Neural cell (in vitro differentiated cells): ENCODE data around the gene PPP4R3B. TPM values are rescaled to one million over a fixed set of nuclear protein-coding genes. Genes with fewer than 3 reads are reported as not detected.

Experiments
- H2AFZ ChIP-seq: fragments of 200-600, 300-800 bp; sonication (generic), shearing (Covaris generic); 2 replicates; pipeline ENCODE4 v1.6.0; 2014; ENCODE audit warnings: low read depth, mild to moderate bottlenecking, antibody characterized with exemption, low read length, moderate library complexity
- H3F3A ChIP-seq: fragments of 200-600 bp; shearing (Covaris generic); 2 replicates; pipeline ENCODE4 v1.6.1; 2016; ENCODE audit warnings: mild to moderate bottlenecking, moderate library complexity, mixed read lengths, antibody characterized with exemption, low read length; ENCODE audit not compliant: insufficient read depth, poor library complexity, severe bottlenecking
- H3K27ac ChIP-seq: fragments of 200-600, 300-800 bp; sonication (generic), shearing (Covaris generic); 2 replicates; pipeline ENCODE4 v1.5.1; 2014; ENCODE audit warnings: mild to moderate bottlenecking, low read length, moderate library complexity
- H3K27me3 ChIP-seq: fragments of 300-800, 200-600 bp; sonication (generic), shearing (Covaris generic); 2 replicates; pipeline ENCODE4 v1.6.0; 2014; ENCODE audit warnings: mild to moderate bottlenecking, low read depth, low read length, moderate library complexity; ENCODE audit not compliant: insufficient read depth
- H3K36me3 ChIP-seq: fragments of 300-800, 200-600 bp; sonication (generic), shearing (Covaris generic); 2 replicates; pipeline ENCODE4 v1.5.1; 2014; ENCODE audit warnings: mild to moderate bottlenecking, antibody characterized with exemption, low read length, moderate library complexity; ENCODE audit not compliant: insufficient read depth
- H3K4me2 ChIP-seq: fragments of 300-800, 200-600 bp; sonication (generic), shearing (Covaris generic); 2 replicates; pipeline ENCODE4 v1.6.0; 2014; ENCODE audit warnings: mild to moderate bottlenecking, low read length
- H3K4me3 ChIP-seq: fragments of 300-800, 200-600 bp; sonication (generic), shearing (Covaris generic); 2 replicates; pipeline ENCODE4 v1.5.1; 2014; ENCODE audit warnings: mild to moderate bottlenecking, low read length, moderate library complexity
- H3K79me2 ChIP-seq: fragments of 200-600 bp; shearing (Covaris generic); replicated peaks from 2 replicates; pipeline ENCODE4 v1.6.0; 2014; ENCODE audit warnings: mild to moderate bottlenecking, low read length, moderate library complexity; ENCODE audit not compliant: insufficient read depth
- H3K9ac ChIP-seq: fragments of 300-800, 200-600 bp; sonication (generic), shearing (Covaris generic); 2 replicates; pipeline ENCODE4 v1.6.1; 2016; ENCODE audit warnings: mild to moderate bottlenecking, low read length, mixed read lengths
- H3K9me2 ChIP-seq: fragments of 200-600 bp; shearing (Covaris generic); 2 replicates; pipeline ENCODE4 v1.6.1; 2016; ENCODE audit warnings: mild to moderate bottlenecking, low read length, mixed read lengths; ENCODE audit not compliant: insufficient read depth
- H3K9me3 ChIP-seq: fragments of 200-600, 300-800 bp; sonication (generic), shearing (Covaris generic); 2 replicates; pipeline ENCODE4 v1.6.1; 2016; ENCODE audit warnings: mild to moderate bottlenecking, mixed run types, low read length, moderate library complexity, mixed read lengths
- H4K20me1 ChIP-seq: fragments of 200-600 bp; shearing (Covaris generic); 2 replicates; pipeline ENCODE4 v1.6.1; 2016; ENCODE audit warnings: mild to moderate bottlenecking, mixed run types; ENCODE audit not compliant: insufficient read depth
- CTCF ChIP-seq: fragments of 450-650 bp; IDR thresholded peaks from 2 replicates; pipeline ENCODE4 v1.5.1; 2014; ENCODE audit warnings: antibody characterized with exemption, mild to moderate bottlenecking, moderate library complexity; ENCODE audit not compliant: poor library complexity, severe bottlenecking
- EP300 ChIP-seq: fragments of 450-650 bp; conservative IDR thresholded peaks from 2 replicates; pipeline ENCODE4 v1.6.1; 2014; ENCODE audit warnings: antibody characterized with exemption, mild to moderate bottlenecking, moderate library complexity; ENCODE audit not compliant: poor library complexity, severe bottlenecking
- EZH2 ChIP-seq: fragments of 200-600, 300-800 bp; shearing (Covaris generic), sonication (generic); IDR thresholded peaks from 2 replicates; pipeline ENCODE4 v1.6.1; 2014; ENCODE audit warnings: antibody characterized with exemption, low read length, borderline replicate concordance, mild to moderate bottlenecking; ENCODE audit not compliant: insufficient read depth, poor library complexity, severe bottlenecking
- MXI1 ChIP-seq: fragments of 450-650 bp; conservative IDR thresholded peaks from 2 replicates; pipeline ENCODE4 v1.6.1; 2014; ENCODE audit warnings: antibody characterized with exemption, mild to moderate bottlenecking; ENCODE audit not compliant: poor library complexity, severe bottlenecking
- POLR2AphosphoS5 ChIP-seq: IDR thresholded peaks from 2 replicates; pipeline ENCODE4 v1.6.1; 2012
- RAD21 ChIP-seq: fragments of 450-650 bp; conservative IDR thresholded peaks from 2 replicates; pipeline ENCODE4 v1.6.1; 2014; ENCODE audit warnings: antibody characterized with exemption, mild to moderate bottlenecking, moderate library complexity
- REST ChIP-seq: IDR thresholded peaks from 2 replicates; pipeline ENCODE4 v1.6.1; 2012; ENCODE audit warnings: borderline replicate concordance
- SMC3 ChIP-seq: fragments of 450-650 bp; conservative IDR thresholded peaks from 2 replicates; pipeline ENCODE4 v1.6.1; 2014; ENCODE audit warnings: antibody characterized with exemption, mild to moderate bottlenecking, moderate library complexity; ENCODE audit not compliant: poor library complexity
- TAF1 ChIP-seq: IDR thresholded peaks from 2 replicates; pipeline ENCODE4 v1.6.1; 2012; ENCODE audit warnings: low read depth
- polyA plus RNA-seq: library from polyadenylated mRNA; depleted of rRNA; stranded (reverse); fragments of >200 nt; gene quantifications from 2 replicates; pipeline ENCODE4 v1.2.3, GENCODE V29; 2014

The PPP4R3B gene
- polyA plus RNA-seq, 1 donor from 2014 or later = 58.4 TPM

DNA sequence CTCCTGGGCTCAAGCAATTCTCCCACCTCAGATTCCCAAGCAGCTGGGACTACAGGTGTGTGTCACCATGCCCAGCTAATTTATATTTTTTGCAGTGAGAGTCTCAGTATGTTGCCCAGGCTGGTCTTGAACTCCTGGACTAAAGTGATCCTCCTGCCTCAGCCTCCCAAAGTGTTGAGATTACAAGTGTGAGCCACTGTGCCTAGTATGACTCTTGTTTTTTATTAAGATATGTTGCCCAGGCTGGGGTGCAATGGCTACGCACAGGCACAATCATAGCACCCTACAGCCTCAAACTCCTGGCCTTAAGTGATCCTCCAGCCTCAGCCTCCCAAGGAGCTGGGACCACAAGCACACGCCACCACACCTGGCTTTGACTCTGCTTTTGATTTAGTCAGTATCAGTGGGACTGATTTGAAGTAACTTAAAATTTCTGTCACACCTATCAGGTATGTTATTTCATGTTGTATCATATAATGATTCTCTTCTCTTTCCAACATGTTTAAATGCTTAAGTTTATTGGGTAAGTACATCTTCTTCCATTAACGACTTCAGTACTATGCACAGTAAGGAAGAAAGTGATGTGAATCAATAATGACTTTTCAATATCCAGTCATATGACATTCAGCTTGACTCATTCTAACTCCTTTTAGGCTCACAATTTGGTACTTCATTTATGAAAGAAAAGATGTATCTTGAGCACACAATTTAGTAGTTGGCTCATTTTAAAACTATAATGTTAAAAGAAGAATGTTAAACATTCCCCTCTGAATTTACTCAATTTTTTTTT is 6.3 kb downstream of the PPP4R3B start:
- Histone ChIP-seq H2AFZ (no peak overlapping the region), H3K79me2 (peaks cover 59% of the 10 kb centered on the region), H3K4me2 (no peak overlapping the region), H3K36me3 (peaks cover 8% of the 10 kb centered on the region), H3K9ac (no peak overlapping the region), H4K20me1 (no peaks in the 10 kb centered on the region), H3K9me2 (no peaks in the 10 kb centered on the region), H3F3A (no peaks in the 10 kb centered on the region), H3K9me3 (no peaks in the 10 kb centered on the region), H3K27ac (no peak overlapping the region), H3K27me3 (no peaks in the 10 kb centered on the region), H3K4me3 (no peak overlapping the region)
- TF ChIP-seq CTCF = no peak
- no peak for TF ChIP-seq POLR2AphosphoS5
- no peak for TF ChIP-seq REST
- TF ChIP-seq EZH2 = no peak
- TF ChIP-seq RAD21 = no peak
- no peak for TF ChIP-seq SMC3
- TF ChIP-seq EP300 = no peak
- no peak for TF ChIP-seq TAF1
- no peak for TF ChIP-seq MXI1

GRCh38 chr2:55609938-55610578 is 7.4 kb downstream of the PPP4R3B start:
- no peak for TF ChIP-seq POLR2AphosphoS5
- TF ChIP-seq TAF1 = no peak
- TF ChIP-seq MXI1 = no peak
- TF ChIP-seq RAD21 = no peak
- TF ChIP-seq CTCF = no peak
- TF ChIP-seq EZH2 = no peak
- no peak for TF ChIP-seq EP300
- H3K27me3 ChIP-seq = no peaks in the 10 kb centered on the region
- H3K9me3 ChIP-seq = no peaks in the 10 kb centered on the region
- no peaks in the 10 kb centered on the region for H3K9me2 ChIP-seq
- H3K27ac ChIP-seq = no peak overlapping the region
- peaks cover 8% of the 10 kb centered on the region for H3K36me3 ChIP-seq
- no peaks in the 10 kb centered on the region for H3F3A ChIP-seq
- H3K4me3 ChIP-seq = no peak overlapping the region
- H3K9ac ChIP-seq = no peak overlapping the region
- H3K79me2 ChIP-seq = peaks cover 57% of the 10 kb centered on the region
- H3K4me2 ChIP-seq = no peak overlapping the region
- H2AFZ ChIP-seq = no peak overlapping the region
- H4K20me1 ChIP-seq = no peaks in the 10 kb centered on the region
